NCI-H2196 (cell line): ENCODE measurements around the gene PLEKHO1.
"Not testable (repeated sequence)": the region's sequence is repeated elsewhere in the genome, so short reads cannot be mapped to it uniquely, and the experiment has no call there.

Experiments used
- DNase-seq: peaks from one replicate; lab custom pipeline; 2025; ENCODE audit not compliant: unreplicated experiment; lab: John Stamatoyannopoulos, UW

The PLEKHO1 gene

GRCh38 chr1:150173141-150173585, 23.4 kb downstream of the PLEKHO1 start:
- no peak for DNase-seq

- DNase-seq = no peak
These were observed 26.9 kb downstream of the PLEKHO1 start for GRCh38 chr1:150176593-150176992.

GRCh38 chr1:150178548-150178947, 28.8 kb downstream of the PLEKHO1 start:
- no peak for DNase-seq

- DNase-seq = no peak
These were observed 30.2 kb downstream of the PLEKHO1 start for GRCh38 chr1:150179867-150180266.

- DNase-seq = no peak
These were observed 30.8 kb downstream of the PLEKHO1 start for GRCh38 chr1:150180474-150180873.

- DNase-seq = no peak
These were observed 32.5 kb downstream of the PLEKHO1 start for GRCh38 chr1:150182247-150182646.

GRCh38 chr1:150183061-150183460, 33.3 kb downstream of the PLEKHO1 start:
- no peak for DNase-seq

GRCh38 chr1:150185481-150185880, 35.8 kb downstream of the PLEKHO1 start:
- DNase-seq = no peak

- DNase-seq = not testable (repeated sequence)
These were observed 36.7 kb downstream of the PLEKHO1 start for GRCh38 chr1:150186438-150186788.

- DNase-seq = peak; percentile 68
These were observed 37.3 kb downstream of the PLEKHO1 start for GRCh38 chr1:150186789-150187559.

GRCh38 chr1:150187560-150187931, 37.8 kb downstream of the PLEKHO1 start:
- no peak for DNase-seq

GRCh38 chr1:150192012-150192411, 42.3 kb downstream of the PLEKHO1 start:
- DNase-seq = no peak

GRCh38 chr1:150194381-150195031, 44.8 kb downstream of the PLEKHO1 start:
- DNase-seq = no peak

- DNase-seq = no peak
These were observed 46.7 kb downstream of the PLEKHO1 start for GRCh38 chr1:150196417-150196816.

GRCh38 chr1:150207281-150207971, 57.7 kb downstream of the PLEKHO1 start:
- no peak for DNase-seq

- DNase-seq = not testable (repeated sequence)
These were observed 58.7 kb downstream of the PLEKHO1 start for GRCh38 chr1:150208460-150208859.
